Activated B cell treated with CpG ODN at 0.5 μM for 24 hours (primary cell): ENCODE measurements around the gene WDR37. TPM values are rescaled to one million over a fixed set of nuclear protein-coding genes. Genes with fewer than 3 reads are reported as not detected.

Experiments
- ATAC-seq: fragments of 200-7000 bp; cut with Tn5 transposase; one replicate; pipeline ENCODE4 v1.10.0; 2021; ENCODE audit warnings: low read depth, mild to moderate bottlenecking, moderate library complexity
- CTCF ChIA-PET: fragments of 350-600 bp; sonication (Branson Sonifier 250); formaldehyde crosslinking; loops from one replicate; lab custom pipeline; 2021; ENCODE audit warnings: antibody characterized with exemption; lab: Charles Lee
- POLR2A ChIA-PET: fragments of 350-600 bp; sonication (Branson Sonifier 250); formaldehyde crosslinking; loops from one replicate; lab custom pipeline; 2021; ENCODE audit warnings: antibody characterized with exemption; lab: Charles Lee
- DNase-seq: peaks from one replicate; pipeline ENCODE4 v3.0.0; 2022
- H3K27ac Mint-ChIP-seq: one replicate; pipeline ENCODE4 v1.8.0; 2020; ENCODE audit warnings: mixed read lengths
- H3K27me3 Mint-ChIP-seq: one replicate; pipeline ENCODE4 v1.8.0; 2021; ENCODE audit warnings: mixed read lengths
- H3K36me3 Mint-ChIP-seq: one replicate; pipeline ENCODE4 v1.8.0; 2021; ENCODE audit warnings: low read depth, mixed read lengths
- H3K4me1 Mint-ChIP-seq: one replicate; pipeline ENCODE4 v1.8.0; 2021; ENCODE audit warnings: mixed read lengths
- H3K4me3 Mint-ChIP-seq: one replicate; pipeline ENCODE4 v1.8.0; 2020; ENCODE audit warnings: mild to moderate bottlenecking, mixed read lengths
- H3K9me3 Mint-ChIP-seq: one replicate; pipeline ENCODE4 v1.8.0; 2020; ENCODE audit warnings: mixed read lengths
- intact Hi-C: fragments of 100-400 bp; cut with micrococcal nuclease; formaldehyde crosslinking; loops from one replicate; pipeline ENCODE4 v1.15.1; 2024
- total RNA-seq: library from RNA; stranded (reverse); gene quantifications from 2 replicates; pipeline ENCODE4 v1.2.3, GENCODE V29; 2022
- TF ChIP-seq, protein P1 (sequence below): fragments of 200-600 bp; IDR thresholded peaks from one replicate; pipeline ENCODE4 v1.8.0; 2022; ENCODE audit warnings: antibody characterized with exemption, mild to moderate bottlenecking

The WDR37 gene
- total RNA-seq, 1 donor from 2014 or later = 20.0 TPM

- Mint-ChIP-seq H3K4me1 (no peaks in the 10 kb centered on the region), H3K9me3 (peaks cover 4% of the 10 kb centered on the region), H3K4me3 (no peak overlapping the region), H3K36me3 (no peaks in the 10 kb centered on the region), H3K27me3 (peaks cover 6% of the 10 kb centered on the region), H3K27ac (no peak overlapping the region)
- ChIA-PET POLR2A (no interaction called here), CTCF (no interaction called here)
- TF ChIP-seq, protein P1, sequence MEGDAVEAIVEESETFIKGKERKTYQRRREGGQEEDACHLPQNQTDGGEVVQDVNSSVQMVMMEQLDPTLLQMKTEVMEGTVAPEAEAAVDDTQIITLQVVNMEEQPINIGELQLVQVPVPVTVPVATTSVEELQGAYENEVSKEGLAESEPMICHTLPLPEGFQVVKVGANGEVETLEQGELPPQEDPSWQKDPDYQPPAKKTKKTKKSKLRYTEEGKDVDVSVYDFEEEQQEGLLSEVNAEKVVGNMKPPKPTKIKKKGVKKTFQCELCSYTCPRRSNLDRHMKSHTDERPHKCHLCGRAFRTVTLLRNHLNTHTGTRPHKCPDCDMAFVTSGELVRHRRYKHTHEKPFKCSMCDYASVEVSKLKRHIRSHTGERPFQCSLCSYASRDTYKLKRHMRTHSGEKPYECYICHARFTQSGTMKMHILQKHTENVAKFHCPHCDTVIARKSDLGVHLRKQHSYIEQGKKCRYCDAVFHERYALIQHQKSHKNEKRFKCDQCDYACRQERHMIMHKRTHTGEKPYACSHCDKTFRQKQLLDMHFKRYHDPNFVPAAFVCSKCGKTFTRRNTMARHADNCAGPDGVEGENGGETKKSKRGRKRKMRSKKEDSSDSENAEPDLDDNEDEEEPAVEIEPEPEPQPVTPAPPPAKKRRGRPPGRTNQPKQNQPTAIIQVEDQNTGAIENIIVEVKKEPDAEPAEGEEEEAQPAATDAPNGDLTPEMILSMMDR = no peak
- ATAC-seq = no peak
- no peak for DNase-seq
- intact Hi-C loops = loop anchor here (10.0 kb wide), 1 partner anchor 174 kb away; no protein-coding TSS in a partner anchor
Observed at GRCh38 chr10:1150638-1150955, 94.4 kb downstream of the WDR37 start.

DNA sequence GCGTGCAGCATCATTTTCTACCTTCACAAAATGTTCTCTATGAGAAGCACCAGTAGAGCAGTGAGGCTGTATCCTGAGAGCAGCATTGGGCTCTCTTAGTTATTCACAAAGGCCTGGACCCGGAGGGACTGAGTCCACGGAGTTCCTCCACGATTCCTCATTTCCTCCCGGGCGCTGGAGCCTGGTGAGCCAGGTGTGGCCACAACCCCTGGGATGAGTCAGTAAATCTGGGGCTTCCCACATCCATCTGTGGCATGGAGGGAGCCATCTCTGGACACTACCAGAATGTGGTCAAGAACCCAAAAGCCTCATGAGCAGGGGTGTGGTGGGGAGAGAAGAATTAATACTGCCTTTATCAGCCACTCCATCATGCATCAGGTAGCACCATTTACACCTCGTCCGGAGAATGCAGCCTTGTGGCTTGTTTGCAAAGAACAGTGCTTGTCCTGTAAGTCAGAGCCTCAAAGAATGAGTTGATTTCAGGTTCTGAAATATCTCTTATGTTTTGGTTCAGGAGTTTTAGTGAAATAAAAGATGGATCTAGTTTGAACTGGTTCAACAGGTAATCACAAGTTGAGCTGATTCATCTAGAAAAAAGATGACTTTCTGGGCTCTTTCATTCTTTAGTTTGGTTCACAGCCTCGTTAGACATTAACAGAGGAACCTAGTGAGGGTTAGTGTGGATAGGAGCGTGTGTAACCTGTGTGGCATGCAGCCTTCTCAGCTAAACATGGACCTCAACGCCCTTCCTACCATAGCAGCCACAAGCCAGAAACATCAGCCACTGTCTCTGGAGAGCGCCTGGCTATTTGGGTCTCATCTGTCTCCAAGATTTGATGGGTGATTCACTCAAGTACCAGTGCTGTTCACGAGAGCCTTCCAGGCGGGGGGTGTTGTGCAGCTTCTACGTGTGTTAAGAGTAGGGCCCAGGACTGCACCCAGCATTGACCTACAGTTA is 95.2 kb downstream of the WDR37 start:
- CTCF ChIA-PET = no interaction called here
- ATAC-seq (no peak), DNase-seq (no peak)
- Mint-ChIP-seq H3K27me3 (peaks cover 6% of the 10 kb centered on the region), H3K4me3 (no peak overlapping the region), H3K9me3 (peaks cover 2% of the 10 kb centered on the region), H3K27ac (no peak overlapping the region), H3K36me3 (no peaks in the 10 kb centered on the region), H3K4me1 (no peaks in the 10 kb centered on the region)
- intact Hi-C loops = loop anchor here (10.0 kb wide), 1 partner anchor 173 kb away; no protein-coding TSS in a partner anchor
- TF ChIP-seq, protein P1 = no peak
- POLR2A ChIA-PET = no interaction called here

DNA sequence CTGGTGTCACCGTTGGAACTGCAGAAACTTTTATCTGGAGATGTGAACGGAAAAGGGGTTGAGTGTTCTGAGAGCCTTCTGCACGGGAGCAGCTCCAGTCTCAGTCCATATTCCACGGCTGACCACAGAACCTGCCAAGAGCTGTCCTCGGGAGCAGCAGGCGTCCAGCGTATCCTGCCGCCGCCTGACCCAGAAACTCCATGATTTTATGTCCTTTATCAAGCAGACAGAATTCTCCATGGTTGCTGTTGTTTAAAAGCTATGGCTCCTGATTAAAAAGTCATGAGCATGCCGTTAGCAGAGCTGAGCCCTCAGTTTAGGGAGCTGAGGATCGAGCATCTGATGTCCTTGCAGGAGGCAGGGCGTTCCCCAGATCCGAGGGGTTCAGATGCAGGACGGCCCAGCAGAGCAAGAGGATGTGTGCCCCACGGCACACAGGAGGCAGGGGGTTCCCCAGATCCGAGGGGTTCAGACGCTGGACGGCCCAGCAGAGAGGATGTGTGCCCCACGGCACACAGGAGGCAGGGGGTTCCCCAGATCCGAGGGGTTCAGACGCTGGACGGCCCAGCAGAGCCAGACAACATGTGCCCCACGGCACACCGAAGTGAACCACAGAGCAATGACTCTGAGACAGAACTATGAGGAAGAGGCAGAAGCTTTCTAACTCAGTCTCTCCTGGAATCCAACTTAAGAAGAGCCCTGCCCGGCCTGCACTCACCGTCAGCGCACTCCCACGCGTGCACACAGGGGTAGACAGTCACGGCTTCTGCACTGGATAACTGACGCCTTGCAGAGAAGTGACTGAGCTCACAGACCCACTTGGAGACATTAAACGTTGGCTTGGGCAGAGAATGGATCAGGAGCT is 96.4 kb downstream of the WDR37 start:
- ChIA-PET CTCF (no interaction called here), POLR2A (no interaction called here)
- TF ChIP-seq, protein P1 = no peak
- Mint-ChIP-seq H3K4me1 (no peaks in the 10 kb centered on the region), H3K9me3 (no peaks in the 10 kb centered on the region), H3K36me3 (no peaks in the 10 kb centered on the region), H3K27me3 (peaks cover 6% of the 10 kb centered on the region), H3K4me3 (no peak overlapping the region), H3K27ac (no peak overlapping the region)
- ATAC-seq = no peak
- no peak for DNase-seq
- intact Hi-C loops = loop anchor here (10.0 kb wide), 1 partner anchor 172 kb away; no protein-coding TSS in a partner anchor

DNA sequence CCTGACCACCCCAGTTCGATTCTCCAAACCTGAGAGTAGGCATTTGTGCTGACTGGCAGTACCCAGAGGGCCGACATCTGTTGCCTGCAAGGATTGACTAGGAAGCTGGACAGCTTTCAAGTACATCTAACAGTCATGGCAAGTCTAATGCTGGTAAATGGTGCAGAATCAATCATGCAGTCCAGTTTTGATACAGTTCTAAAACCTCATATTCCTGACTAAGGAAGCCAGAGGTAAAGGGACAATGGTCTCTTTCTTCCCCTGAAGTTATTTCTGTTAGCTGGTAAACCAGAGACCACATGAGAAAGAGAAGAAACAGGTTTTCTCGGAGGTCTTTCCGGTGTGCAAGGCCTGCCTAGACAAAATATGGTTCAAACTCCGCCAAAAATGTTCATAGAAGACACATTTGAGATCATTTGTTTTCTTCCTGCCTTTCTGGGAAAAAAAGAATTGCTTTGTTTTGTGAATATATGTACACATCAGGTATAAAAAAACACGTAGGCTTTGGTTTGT is 97.1 kb downstream of the WDR37 start:
- ChIA-PET POLR2A (no interaction called here), CTCF (no interaction called here)
- no peak overlapping the region for H3K4me3 Mint-ChIP-seq
- no peaks in the 10 kb centered on the region for H3K4me1 Mint-ChIP-seq
- ATAC-seq = no peak
- H3K27ac Mint-ChIP-seq = no peak overlapping the region
- H3K9me3 Mint-ChIP-seq = no peaks in the 10 kb centered on the region
- TF ChIP-seq, protein P1 = no peak
- DNase-seq = no peak
- H3K36me3 Mint-ChIP-seq = no peaks in the 10 kb centered on the region
- H3K27me3 Mint-ChIP-seq = peaks cover 6% of the 10 kb centered on the region
- intact Hi-C loops = loop anchor here (10.0 kb wide), 1 partner anchor 171 kb away; no protein-coding TSS in a partner anchor
